Prostate gland (tissue), 2 donors: Measurements from ENCODE around the gene BTG4. TPM values are rescaled to one million over a fixed set of nuclear protein-coding genes. Genes with fewer than 3 reads are reported as not detected.

Experiments used
- DNase-seq: peaks from one replicate; pipeline ENCODE4 v3.0.0-alpha.2; 2019; ENCODE audit warnings: low spot score
- H3K27ac ChIP-seq, 2 donors: fragments of 200-600 bp; sonication (generic); 2 replicates each; pipeline ENCODE4 v1.5.1; 2017 to 2019
- H3K27me3 ChIP-seq: fragments of 200-600 bp; sonication (generic); replicated peaks from 2 replicates; pipeline ENCODE4 v1.5.1; 2019; ENCODE audit not compliant: insufficient read depth
- H3K36me3 ChIP-seq, 2 donors: fragments of 200-600 bp; sonication (generic); 1 replicate in 1 of 2; 2 replicates in 1 of 2; pipeline versions ENCODE4 v1.5.1 to v1.8.1; 2017 to 2019
- H3K4me1 ChIP-seq: fragments of 200-600 bp; sonication (generic); replicated peaks from 2 replicates; pipeline ENCODE4 v1.5.1; 2019
- H3K4me3 ChIP-seq, 2 donors: fragments of 200-600 bp; sonication (generic); 2 replicates each; pipeline ENCODE4 v1.5.1; 2017 to 2019
- H3K9me3 ChIP-seq: fragments of 200-600 bp; sonication (generic); 2 replicates; pipeline ENCODE4 v1.5.1; 2017
- CTCF ChIP-seq, 4 experiments: fragments of 200-600 bp in 2 of 4; fragments of 450-650 bp in 2 of 4; sonication (generic) in 2 of 4; IDR thresholded peaks; 1 replicate in 3 of 4; 2 replicates in 1 of 4; pipeline ENCODE4 v1.5.1; 2016 to 2019; ENCODE audit warnings: antibody characterized with exemption in 4 of 4, mild to moderate bottlenecking in 2 of 4, moderate library complexity in 2 of 4
- POLR2A ChIP-seq: fragments of 450-650 bp; IDR thresholded peaks from one replicate; pipeline ENCODE4 v1.6.1; 2016; ENCODE audit warnings: antibody characterized with exemption, mild to moderate bottlenecking
- POLR2AphosphoS5 ChIP-seq: sonication (generic); formaldehyde crosslinking; IDR thresholded peaks from one replicate; pipeline ENCODE4 v1.6.1; 2017; ENCODE audit warnings: antibody characterized with exemption
- WGBS: methylation state at CpG from one replicate; pipeline ENCODE4 v1.1.5; 2018; 5-methylcytosine and 5-hydroxymethylcytosine counted together
- intact Hi-C: fragments of 100-400 bp; cut with DNase I; formaldehyde crosslinking; loops from one replicate; pipeline ENCODE4 v1.14.2; 2022
- total RNA-seq, 2 donors: library from RNA; depleted of rRNA; stranded (reverse); fragments of >200 nt; gene quantifications; one replicate each; pipeline ENCODE4 v1.1.0, GENCODE V29; 2016

BTG4 gene
- total RNA-seq, 2 donors from 2014 or later, result 3.3 TPM; not detected in 1

DNA sequence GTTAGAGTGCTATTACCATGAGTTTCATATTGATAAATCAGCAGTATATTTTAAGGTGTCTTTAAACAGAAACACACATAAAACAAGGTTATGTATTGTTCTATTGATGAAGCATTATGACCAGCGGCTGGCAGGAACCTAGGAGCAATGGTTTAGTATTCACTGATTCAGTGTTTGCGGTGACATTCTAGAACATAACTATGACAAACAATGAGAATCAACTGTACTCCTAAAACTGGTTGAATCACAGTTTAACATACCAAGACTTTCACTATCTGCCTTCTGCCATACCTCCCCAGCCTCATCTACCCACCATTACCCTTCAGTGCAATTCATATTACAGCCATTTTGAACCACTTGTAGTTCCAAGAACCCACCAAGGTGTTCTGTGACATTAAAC, 11.2 kb upstream of the BTG4 start:
- H3K4me3 ChIP-seq, result no peak overlapping the region
- no peak for DNase-seq
- WGBS, result 87% methylated on average over 2 of the region's 2 CpGs
- no peaks in the 10 kb centered on the region for H3K36me3 ChIP-seq
- H3K4me1 ChIP-seq, result no peaks in the 10 kb centered on the region
- intact Hi-C loops, result no loop called here
- H3K9me3 ChIP-seq, result no peaks in the 10 kb centered on the region
- TF ChIP-seq CTCF (IDR thresholded peaks at IDR 0.05), result no peak
- TF ChIP-seq POLR2A, result no peak
- no peak for TF ChIP-seq POLR2AphosphoS5
- no peaks in the 10 kb centered on the region for H3K27me3 ChIP-seq
- no peak overlapping the region for H3K27ac ChIP-seq

GRCh38 chr11:111522426-111522825, 10.2 kb upstream of the BTG4 start:
- Histone ChIP-seq H3K4me3 (no peak overlapping the region), H3K4me1 (no peaks in the 10 kb centered on the region), H3K9me3 (no peaks in the 10 kb centered on the region), H3K27ac (no peak overlapping the region), H3K36me3 (no peaks in the 10 kb centered on the region), H3K27me3 (no peaks in the 10 kb centered on the region)
- WGBS, result 94% methylated on average over 5 of the region's 5 CpGs
- DNase-seq, result no peak
- TF ChIP-seq POLR2A, result no peak
- intact Hi-C loops, result no loop called here

GRCh38 chr11:111521135-111521534, 8.9 kb upstream of the BTG4 start:
- H3K4me1 ChIP-seq, result no peaks in the 10 kb centered on the region
- H3K27ac ChIP-seq, result no peak overlapping the region
- no peak overlapping the region for H3K4me3 ChIP-seq
- TF ChIP-seq CTCF (IDR thresholded peaks at IDR 0.05) (no peak), POLR2A (no peak), POLR2AphosphoS5 (no peak)
- H3K27me3 ChIP-seq, result no peaks in the 10 kb centered on the region
- no peaks in the 10 kb centered on the region for H3K36me3 ChIP-seq
- DNase-seq, result no peak
- intact Hi-C loops, result no loop called here
- H3K9me3 ChIP-seq, result no peaks in the 10 kb centered on the region
- WGBS, result 33% methylated on average over 2 of the region's 2 CpGs

- no peaks in the 10 kb centered on the region for H3K9me3 ChIP-seq
- no peaks in the 10 kb centered on the region for H3K4me1 ChIP-seq
- no peaks in the 10 kb centered on the region for H3K36me3 ChIP-seq
- H3K27ac ChIP-seq, result no peak overlapping the region
- no peaks in the 10 kb centered on the region for H3K27me3 ChIP-seq
- H3K4me3 ChIP-seq, result no peak overlapping the region
- TF ChIP-seq CTCF (IDR thresholded peaks at IDR 0.05), result no peak
- no peak for DNase-seq
- 94% methylated on average over 2 of the region's 2 CpGs for WGBS
- intact Hi-C loops, result no loop called here
Measured at GRCh38 chr11:111520560-111520959, 8.4 kb upstream of the BTG4 start.

DNA sequence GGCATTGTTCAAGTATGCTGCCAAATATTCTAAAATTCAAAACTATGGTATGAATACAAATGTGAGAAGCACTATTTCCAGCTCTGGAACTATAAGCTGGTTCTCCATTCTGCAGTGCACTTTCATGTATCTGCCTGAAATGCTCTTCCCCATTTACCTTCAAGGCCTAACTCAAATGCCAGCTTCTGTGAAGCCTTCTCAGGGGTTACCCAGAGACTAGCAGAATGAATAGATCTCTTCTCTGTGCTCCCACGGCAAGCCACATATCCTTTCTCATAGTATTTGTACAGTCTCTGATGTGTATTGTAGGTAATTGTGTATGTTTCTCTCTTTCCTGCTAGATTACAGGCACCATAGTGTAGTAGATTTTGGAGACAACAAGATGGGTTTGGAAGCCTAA, 6.5 kb upstream of the BTG4 start:
- DNase-seq, result no peak
- WGBS, result 65% methylated on average over 1 of the region's 1 CpG
- H3K36me3 ChIP-seq, result no peaks in the 10 kb centered on the region
- intact Hi-C loops, result no loop called here
- H3K27ac ChIP-seq, result no peak overlapping the region
- peaks cover 2% of the 10 kb centered on the region for H3K27me3 ChIP-seq
- no peaks in the 10 kb centered on the region for H3K9me3 ChIP-seq
- TF ChIP-seq POLR2A (no peak), POLR2AphosphoS5 (no peak), CTCF (IDR thresholded peaks at IDR 0.05) (no peak)
- H3K4me1 ChIP-seq, result no peaks in the 10 kb centered on the region
- no peak overlapping the region for H3K4me3 ChIP-seq
